Measurements from ENCODE around the gene NMT1.

Gene NMT1

GRCh38 chr17:45106582-45106981 is 45.5 kb downstream of the NMT1 start:
- H3K27ac ChIP-seq = no peak overlapping the region

GRCh38 chr17:45107293-45108010 is 46.3 kb downstream of the NMT1 start:
- TF ChIP-seq ZFX (IDR thresholded peaks at IDR 0.05) (no peak), CTCF (conservative IDR thresholded peaks at IDR 0.05) (no peak)

More at GRCh38 chr17:45106582-45106981, 45.5 kb downstream of the NMT1 start:
- TF ChIP-seq CTCF (conservative IDR thresholded peaks at IDR 0.05) (no peak), ZFX (IDR thresholded peaks at IDR 0.05) (no peak)

DNA sequence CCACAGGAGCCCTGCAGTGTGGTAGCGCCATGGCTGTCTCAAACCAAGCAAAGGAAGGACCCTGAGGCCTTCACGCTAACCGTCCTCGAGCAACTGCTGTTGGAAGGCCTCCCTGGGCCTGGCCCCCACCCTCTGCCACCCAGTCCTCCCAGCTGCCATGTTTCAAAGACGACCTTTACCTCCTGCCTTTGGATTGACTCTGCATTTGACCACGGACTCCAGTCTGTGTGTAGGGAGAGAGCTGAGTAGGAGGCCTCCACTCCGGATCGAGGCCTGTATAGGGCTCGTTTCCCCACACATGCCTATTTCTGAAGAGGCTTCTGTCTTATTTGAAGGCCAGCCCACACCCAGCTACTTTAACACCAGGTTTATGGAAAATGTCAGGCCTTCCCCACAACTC is 46.9 kb downstream of the NMT1 start:
- H3K27ac ChIP-seq = no peak overlapping the region
- TF ChIP-seq CTCF (conservative IDR thresholded peaks at IDR 0.05) (no peak), ZFX (IDR thresholded peaks at IDR 0.05) (no peak)

More at GRCh38 chr17:45107293-45108010, 46.3 kb downstream of the NMT1 start:
- H3K27ac ChIP-seq = no peak overlapping the region

GRCh38 chr17:45108595-45109521 is 47.7 kb downstream of the NMT1 start:
- no peak overlapping the region for H3K27ac ChIP-seq
- TF ChIP-seq CTCF (conservative IDR thresholded peaks at IDR 0.05) (no peak), ZFX (IDR thresholded peaks at IDR 0.05) (no peak)

- no peak for TF ChIP-seq ZFX (IDR thresholded peaks at IDR 0.05)
- no peak for TF ChIP-seq CTCF (conservative IDR thresholded peaks at IDR 0.05)
- no peak overlapping the region for H3K27ac ChIP-seq
Measured at GRCh38 chr17:45110676-45111611, 49.8 kb downstream of the NMT1 start.

GRCh38 chr17:45111850-45112249 is 50.7 kb downstream of the NMT1 start:
- no peak for TF ChIP-seq ZFX (IDR thresholded peaks at IDR 0.05)
- TF ChIP-seq CTCF (conservative IDR thresholded peaks at IDR 0.05) = no peak
- H3K27ac ChIP-seq = no peak overlapping the region

Measured in C4-2B (cell line).